ENCODE results near the gene RFC1.
"Not testable (repeated sequence)": the region's sequence is repeated elsewhere in the genome, so short reads cannot be mapped to it uniquely, and the experiment has no call there.

RFC1 gene

GRCh38 chr4:39365830-39366771 is at the start of gene RFC1:
TSS of gene RFC1 (minus strand) at chr4:39366362. CDS start at chr4:39366241, 121 bp downstream.
- FAIRE-seq, result no peak

- no peak for FAIRE-seq
These were observed 49.6 kb upstream of the RFC1 start for GRCh38 chr4:39415678-39416283.

- FAIRE-seq, result not testable (repeated sequence)
These were observed 45.4 kb upstream of the RFC1 start for GRCh38 chr4:39411561-39411960.

- no peak for FAIRE-seq
These were observed 44.3 kb upstream of the RFC1 start for GRCh38 chr4:39410415-39410814.

- FAIRE-seq, result no peak
These were observed 41.4 kb upstream of the RFC1 start for GRCh38 chr4:39407584-39407885.

- no peak for FAIRE-seq
These were observed 40.8 kb upstream of the RFC1 start, which contains the start of gene KLB for GRCh38 chr4:39406763-39407583. TSS of gene KLB (plus strand) at chr4:39406930. CDS start at chr4:39406950, 20 bp downstream.

GRCh38 chr4:39401640-39402039 is 35.5 kb upstream of the RFC1 start:
- FAIRE-seq, result not testable (repeated sequence)

- FAIRE-seq, result no peak
These were observed 28.5 kb upstream of the RFC1 start for GRCh38 chr4:39394706-39395105.

- FAIRE-seq, result no peak
These were observed 24.4 kb upstream of the RFC1 start for GRCh38 chr4:39390603-39391002.

- no peak for FAIRE-seq
These were observed 18.4 kb upstream of the RFC1 start for GRCh38 chr4:39384563-39384962.

- FAIRE-seq, result no peak
These were observed 17.5 kb upstream of the RFC1 start for GRCh38 chr4:39383690-39384089.

GRCh38 chr4:39375478-39375877 is 9.3 kb upstream of the RFC1 start:
- FAIRE-seq, result no peak

- FAIRE-seq, result not testable (repeated sequence)
These were observed 5.0 kb upstream of the RFC1 start for GRCh38 chr4:39371209-39371608.

- no peak for FAIRE-seq
These were observed 3.1 kb upstream of the RFC1 start for GRCh38 chr4:39369301-39369700.

- no peak for FAIRE-seq
These were observed 1.0 kb upstream of the RFC1 start for GRCh38 chr4:39367166-39367565.

GRCh38 chr4:39365360-39365759 is 802 bp downstream of the RFC1 start:
- FAIRE-seq, result no peak

- FAIRE-seq, result no peak
These were observed 2.3 kb downstream of the RFC1 start for GRCh38 chr4:39363773-39364393.

- FAIRE-seq, result no peak
These were observed 3.3 kb downstream of the RFC1 start for GRCh38 chr4:39362827-39363226.

- not testable (repeated sequence) for FAIRE-seq
These were observed 5.6 kb downstream of the RFC1 start for GRCh38 chr4:39360611-39361010.

GRCh38 chr4:39357002-39357401 is 9.2 kb downstream of the RFC1 start:
- no peak for FAIRE-seq

- no peak for FAIRE-seq
These were observed 12.0 kb downstream of the RFC1 start for GRCh38 chr4:39354254-39354552.

- FAIRE-seq, result peak; percentile 55
These were observed 12.5 kb downstream of the RFC1 start for GRCh38 chr4:39353478-39354253.
